ENCODE results near the gene R3HDM4. TPM values are rescaled to one million over a fixed set of nuclear protein-coding genes. Genes with fewer than 3 reads are reported as not detected.

R3HDM4 gene
- total RNA-seq, 4 donors from 2014 or later = 23.7 to 44.9 (median 32.9) TPM

GRCh38 chr19:931860-932647 lies 19.0 kb upstream of the R3HDM4 start:
- Histone ChIP-seq H3K4me1 (peaks cover 0 to 60% (median 35%) of the 10 kb centered on the region in 3 donors), H3K36me3 (peaks cover 0 to 15% of the 10 kb centered on the region in 2 donors), H3K27me3 (no peaks in the 10 kb centered on the region), H3K9me3 (no peaks in the 10 kb centered on the region), H3K4me3 (no peak overlapping the region), H3K27ac (peak overlapping the region in 3 of 4 donors; percentile 80 to 81 (median 81))
- WGBS, 2 donors (ENCODE audit: low coverage in 1 of 2) = 75 to 97% methylated on average over 4 to 5 of the region's 32 CpGs
- ATAC-seq = no peak
- no peak for TF ChIP-seq POLR2A (IDR thresholded peaks at IDR 0.05)
- TF ChIP-seq, protein P1, sequence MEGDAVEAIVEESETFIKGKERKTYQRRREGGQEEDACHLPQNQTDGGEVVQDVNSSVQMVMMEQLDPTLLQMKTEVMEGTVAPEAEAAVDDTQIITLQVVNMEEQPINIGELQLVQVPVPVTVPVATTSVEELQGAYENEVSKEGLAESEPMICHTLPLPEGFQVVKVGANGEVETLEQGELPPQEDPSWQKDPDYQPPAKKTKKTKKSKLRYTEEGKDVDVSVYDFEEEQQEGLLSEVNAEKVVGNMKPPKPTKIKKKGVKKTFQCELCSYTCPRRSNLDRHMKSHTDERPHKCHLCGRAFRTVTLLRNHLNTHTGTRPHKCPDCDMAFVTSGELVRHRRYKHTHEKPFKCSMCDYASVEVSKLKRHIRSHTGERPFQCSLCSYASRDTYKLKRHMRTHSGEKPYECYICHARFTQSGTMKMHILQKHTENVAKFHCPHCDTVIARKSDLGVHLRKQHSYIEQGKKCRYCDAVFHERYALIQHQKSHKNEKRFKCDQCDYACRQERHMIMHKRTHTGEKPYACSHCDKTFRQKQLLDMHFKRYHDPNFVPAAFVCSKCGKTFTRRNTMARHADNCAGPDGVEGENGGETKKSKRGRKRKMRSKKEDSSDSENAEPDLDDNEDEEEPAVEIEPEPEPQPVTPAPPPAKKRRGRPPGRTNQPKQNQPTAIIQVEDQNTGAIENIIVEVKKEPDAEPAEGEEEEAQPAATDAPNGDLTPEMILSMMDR (IDR thresholded peaks at IDR 0.05) = no peak
- TF ChIP-seq POLR2AphosphoS5 (IDR thresholded peaks at IDR 0.05) = no peak
- TF ChIP-seq EP300 (IDR thresholded peaks at IDR 0.05) = no peak

DNA sequence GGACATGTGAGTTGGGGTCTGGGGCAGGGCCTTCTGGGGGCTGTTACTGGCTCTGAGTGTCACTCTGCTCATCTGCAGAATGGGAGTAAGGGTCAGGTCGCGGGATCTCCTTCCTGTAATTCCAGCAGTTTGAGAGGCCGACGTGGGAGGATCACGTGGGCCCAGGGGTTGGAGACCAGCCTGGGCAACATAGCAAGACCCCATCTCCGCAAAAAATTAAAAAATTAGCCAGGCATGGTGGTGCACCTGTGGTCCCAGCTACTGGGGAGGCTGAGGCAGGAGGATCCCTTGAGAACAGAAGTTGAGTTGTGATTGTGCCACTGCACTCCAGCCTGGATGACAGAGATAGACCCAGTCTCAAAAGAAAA lies 16.9 kb upstream of the R3HDM4 start:
- TF ChIP-seq POLR2A (IDR thresholded peaks at IDR 0.05) = no peak
- TF ChIP-seq POLR2AphosphoS5 (IDR thresholded peaks at IDR 0.05) = no peak
- TF ChIP-seq, protein P1 (IDR thresholded peaks at IDR 0.05) = no peak
- no peak for TF ChIP-seq EP300 (IDR thresholded peaks at IDR 0.05)
- WGBS, 2 donors (ENCODE audit: low coverage in 1 of 2) = no CpG with 5 or more reads among the region's 6 CpGs
- H3K4me1 ChIP-seq = peaks cover 0 to 61% (median 30%) of the 10 kb centered on the region in 3 donors

DNA sequence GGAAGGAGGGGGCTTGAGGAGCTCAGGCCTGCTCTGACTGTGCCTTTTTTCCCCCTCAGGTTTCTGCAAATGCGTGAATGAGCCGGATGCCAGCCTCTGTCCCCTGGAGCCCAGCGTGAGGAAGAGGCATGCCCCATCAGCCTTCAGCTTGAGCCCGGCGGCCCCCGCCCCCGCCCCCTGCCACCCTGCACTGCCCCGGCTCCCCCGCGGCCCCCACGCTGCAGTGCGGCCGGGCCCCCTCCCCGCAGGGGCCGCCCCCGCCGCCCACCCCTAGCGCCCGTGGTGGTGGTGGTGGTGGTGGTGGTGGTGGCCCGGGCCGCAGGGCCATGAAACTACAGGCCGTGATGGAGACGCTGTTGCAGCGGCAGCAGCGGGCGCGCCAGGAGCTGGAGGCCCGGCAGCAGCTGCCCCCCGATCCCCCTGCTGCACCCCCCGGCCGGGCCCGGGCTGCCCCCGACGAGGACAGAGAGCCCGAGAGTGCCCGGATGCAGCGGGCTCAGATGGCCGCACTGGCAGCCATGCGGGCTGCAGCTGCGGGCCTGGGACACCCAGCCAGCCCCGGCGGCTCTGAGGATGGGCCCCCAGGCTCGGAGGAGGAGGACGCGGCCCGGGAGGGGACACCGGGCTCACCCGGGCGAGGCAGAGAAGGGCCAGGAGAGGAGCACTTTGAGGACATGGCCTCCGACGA lies 16.3 kb upstream of the R3HDM4 start:
- Histone ChIP-seq H3K4me3 (no peak overlapping the region), H3K4me1 (peaks cover 0 to 61% (median 30%) of the 10 kb centered on the region in 3 donors), H3K27me3 (no peaks in the 10 kb centered on the region), H3K36me3 (peaks cover 0 to 15% of the 10 kb centered on the region in 2 donors), H3K9me3 (no peaks in the 10 kb centered on the region), H3K27ac (peak overlapping the region in 1 of 4 donors; percentile 84)
- no CpG with 5 or more reads among the region's 51 CpGs for WGBS, 2 donors (ENCODE audit: low coverage in 1 of 2)
- no peak for ATAC-seq
- TF ChIP-seq POLR2AphosphoS5 (IDR thresholded peaks at IDR 0.05) (no peak), POLR2A (IDR thresholded peaks at IDR 0.05) (no peak), EP300 (IDR thresholded peaks at IDR 0.05) (no peak)
- TF ChIP-seq, protein P1 (IDR thresholded peaks at IDR 0.05) = no peak

More for the DNA sequence above, 16.9 kb upstream of the R3HDM4 start:
- Histone ChIP-seq H3K27ac (no peak overlapping the region), H3K9me3 (no peaks in the 10 kb centered on the region), H3K4me3 (no peak overlapping the region), H3K36me3 (peaks cover 0 to 15% of the 10 kb centered on the region in 2 donors), H3K27me3 (no peaks in the 10 kb centered on the region)
- no peak for ATAC-seq

DNA sequence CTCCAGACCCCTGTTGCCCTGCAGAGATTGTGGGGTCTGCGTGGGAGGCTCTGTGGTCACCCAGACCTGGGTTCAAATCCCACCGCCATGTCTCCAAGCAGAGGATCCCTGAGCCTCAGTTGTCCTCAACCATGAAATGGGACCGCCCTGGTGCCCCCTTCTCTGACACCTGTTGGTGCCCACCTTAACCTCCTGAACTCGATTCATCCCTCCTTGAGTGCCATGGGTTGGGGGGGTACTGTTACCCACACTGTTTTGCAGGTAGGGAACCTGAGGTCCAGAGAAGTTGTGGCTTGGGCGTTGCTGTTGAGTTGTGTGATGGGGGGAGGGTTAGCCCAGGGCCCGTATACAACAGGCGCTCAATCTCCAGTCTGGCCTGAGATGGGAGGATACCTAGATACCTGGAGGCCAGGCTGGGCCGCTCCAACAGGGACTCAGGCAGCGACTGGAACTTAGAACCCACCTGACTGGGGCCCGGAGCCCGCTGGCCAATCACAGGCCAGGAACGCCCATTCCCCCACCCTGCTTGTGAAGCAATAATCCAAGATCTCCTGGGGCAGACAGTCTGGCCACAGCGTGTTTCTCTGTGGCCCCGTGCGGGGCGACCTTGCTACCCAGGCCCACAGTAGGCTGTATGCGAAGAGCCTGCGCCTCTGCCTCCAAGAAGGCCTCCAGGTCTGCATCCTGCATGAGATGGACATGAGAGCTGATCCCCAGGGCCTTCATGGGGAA lies 15.6 kb upstream of the R3HDM4 start:
- 100% methylated on average over 1 of the region's 18 CpGs; no CpG with 5 or more reads in 1 of the 2 donors for WGBS, 2 donors (ENCODE audit: low coverage in 1 of 2)
- Histone ChIP-seq H3K27me3 (no peaks in the 10 kb centered on the region), H3K9me3 (no peaks in the 10 kb centered on the region), H3K4me1 (peaks cover 0 to 61% (median 23%) of the 10 kb centered on the region in 3 donors), H3K27ac (peak overlapping the region in 3 of 4 donors; percentile 84 to 89 (median 85)), H3K4me3 (no peak overlapping the region), H3K36me3 (peaks cover 0 to 15% of the 10 kb centered on the region in 2 donors)
- TF ChIP-seq, protein P1 (IDR thresholded peaks at IDR 0.05) = no peak
- TF ChIP-seq POLR2AphosphoS5 (IDR thresholded peaks at IDR 0.05) = no peak
- TF ChIP-seq EP300 (IDR thresholded peaks at IDR 0.05) = no peak
- no peak for TF ChIP-seq POLR2A (IDR thresholded peaks at IDR 0.05)
- no peak for ATAC-seq

Data from gastroesophageal sphincter (tissue), 4 donors.